Endothelial cell of umbilical vein (primary cell): ENCODE measurements around the gene SELENOO. TPM values are rescaled to one million over a fixed set of nuclear protein-coding genes. Genes with fewer than 3 reads are reported as not detected.

Experiments
- BruUV-seq: library from RNA; stranded (reverse); fragments of 400-500 nt; replicated peaks from 2 replicates; lab custom pipeline; 2021; lab: Mats Ljungman, UMichigan
- CTCF ChIA-PET: fragments of 300-600, 350-600 bp; sonication (Branson Sonifier 250); formaldehyde crosslinking; loops from one replicate; lab custom pipeline; 2021; ENCODE audit warnings: antibody characterized with exemption, inconsistent platforms; lab: Charles Lee
- POLR2A ChIA-PET: fragments of 300-600, 350-600 bp; sonication (Branson Sonifier 250); formaldehyde crosslinking; loops from one replicate; lab custom pipeline; 2021; ENCODE audit warnings: antibody characterized with exemption, inconsistent platforms; lab: Charles Lee
- DNase-seq: peaks from one replicate; pipeline ENCODE4 v3.0.0-alpha.2; 2011; ENCODE audit warnings: low read depth, low spot score
- FAIRE-seq: peaks from 2 replicates; lab custom pipeline; 2011; peaks lifted over from hg19 to GRCh38; lab: Jason Lieb, UNC
- H2AFZ ChIP-seq: 2 replicates; pipeline ENCODE4 v1.6.0; 2012; ENCODE audit warnings: low read depth, low read length, control low read depth, inconsistent platforms
- H3K27ac ChIP-seq: 2 replicates; pipeline ENCODE4 v1.5.1; 2011; ENCODE audit warnings: low read depth, mild to moderate bottlenecking, control low read depth, low read length, moderate library complexity; ENCODE audit not compliant: insufficient read depth
- H3K27me3 ChIP-seq, 2 experiments: 2 replicates each; pipeline versions ENCODE4 v1.6.0 to v1.6.1; 2011; ENCODE audit warnings: low read length in 2 of 2, mixed read lengths in 1 of 2; ENCODE audit not compliant: control insufficient read depth in 2 of 2, insufficient read depth in 2 of 2
- H3K36me3 ChIP-seq, 2 experiments: 2 replicates in 1 of 2; 3 replicates in 1 of 2; pipeline ENCODE4 v1.5.1; 2011; ENCODE audit warnings: low read length in 2 of 2, mild to moderate bottlenecking in 1 of 2, moderate library complexity in 1 of 2; ENCODE audit not compliant: control insufficient read depth in 2 of 2, insufficient read depth in 2 of 2; ENCODE audit errors: extremely low read depth in 1 of 2
- H3K4me1 ChIP-seq: 3 replicates; pipeline ENCODE4 v1.5.1; 2011; ENCODE audit warnings: mild to moderate bottlenecking, low read length; ENCODE audit not compliant: control insufficient read depth, insufficient read depth; ENCODE audit errors: extremely low read depth
- H3K4me2 ChIP-seq: 2 replicates; pipeline ENCODE4 v1.6.1; 2011; ENCODE audit warnings: low read length, control low read depth, mixed read lengths; ENCODE audit not compliant: insufficient read depth
- H3K4me3 ChIP-seq, 3 experiments: fragments of 200-600 bp in 1 of 3; sonication (generic), shearing (Covaris generic) in 1 of 3; replicated peaks in 1 of 3; 2 replicates each; pipeline ENCODE4 v1.5.1; 2011 to 2016; ENCODE audit warnings: control low read depth in 3 of 3, low read length in 3 of 3, mild to moderate bottlenecking in 2 of 3, inconsistent platforms in 1 of 3, low read depth in 1 of 3, moderate library complexity in 1 of 3; ENCODE audit not compliant: insufficient read depth in 1 of 3
- H3K79me2 ChIP-seq: 2 replicates; pipeline ENCODE4 v1.6.0; 2012; ENCODE audit warnings: low read length, inconsistent platforms; ENCODE audit not compliant: control insufficient read depth, insufficient read depth
- H3K9ac ChIP-seq: replicated peaks from 2 replicates; pipeline ENCODE3; 2011; ENCODE audit warnings: low read length, control low read depth; ENCODE audit not compliant: insufficient read depth; ENCODE audit errors: extremely low read depth
- H3K9me1 ChIP-seq: replicated peaks from 3 replicates; pipeline ENCODE4 v1.6.0; 2011; ENCODE audit warnings: mild to moderate bottlenecking, low read length; ENCODE audit not compliant: control insufficient read depth, insufficient read depth; ENCODE audit errors: extremely low read depth
- H3K9me3 ChIP-seq: replicated peaks from 2 replicates; pipeline ENCODE4 v1.5.1; 2012; ENCODE audit warnings: low read length, inconsistent platforms; ENCODE audit not compliant: control insufficient read depth, insufficient read depth
- H4K20me1 ChIP-seq: replicated peaks from 2 replicates; pipeline ENCODE3; 2011; ENCODE audit warnings: mild to moderate bottlenecking, low read length; ENCODE audit not compliant: control insufficient read depth, insufficient read depth; ENCODE audit errors: extremely low read depth
- EZH2 ChIP-seq: IDR thresholded peaks from 2 replicates; pipeline ENCODE4 v1.6.1; 2012; ENCODE audit warnings: borderline replicate concordance, low read depth, mild to moderate bottlenecking, moderate library complexity, low read length, inconsistent platforms; ENCODE audit not compliant: severe bottlenecking
- FOS ChIP-seq: IDR thresholded peaks from 2 replicates; pipeline ENCODE4 v1.6.1; 2011; ENCODE audit warnings: mild to moderate bottlenecking, low read length, moderate library complexity, borderline replicate concordance; ENCODE audit not compliant: insufficient read depth
- GATA2 ChIP-seq: IDR thresholded peaks from 2 replicates; pipeline ENCODE4 v1.7.0; 2011; ENCODE audit warnings: low read depth, mild to moderate bottlenecking, moderate library complexity, mixed read lengths, low read length; ENCODE audit not compliant: insufficient read length, insufficient read depth
- JUN ChIP-seq: IDR thresholded peaks from 2 replicates; pipeline ENCODE4 v1.6.1; 2011; ENCODE audit warnings: borderline replicate concordance, low read depth; ENCODE audit not compliant: insufficient read length, insufficient read depth
- MAX ChIP-seq: IDR thresholded peaks from 2 replicates; pipeline ENCODE4 v1.6.1; 2011; ENCODE audit not compliant: insufficient read depth, insufficient read length
- MYC ChIP-seq: IDR thresholded peaks from one replicate; pipeline ENCODE4 v1.6.1; 2011; ENCODE audit warnings: mild to moderate bottlenecking, low read depth, low read length
- POLR2A ChIP-seq: IDR thresholded peaks from 2 replicates; pipeline ENCODE4 v1.6.1; 2012; ENCODE audit warnings: low read depth, mild to moderate bottlenecking, control low read depth, low read length
- POLR2AphosphoS5 ChIP-seq: IDR thresholded peaks from 2 replicates; pipeline ENCODE4 v1.6.1; 2012; ENCODE audit warnings: low read depth, mild to moderate bottlenecking, control low read depth, low read length, moderate library complexity; ENCODE audit not compliant: insufficient read depth
- dilution Hi-C: fragments of 300-500 bp; cut with MboI; formaldehyde crosslinking; loops from one replicate; pipeline ENCODE4 v1.15.0; 2019; ENCODE audit warnings: low sequenced_read_pairs; ENCODE audit not compliant: extremely low pct_ligation_motif_present
- intact Hi-C: fragments of 100-400 bp; cut with micrococcal nuclease; formaldehyde crosslinking; loops from one replicate; pipeline ENCODE4 v1.10.0; 2022
- polyA plus RNA-seq, 4 experiments: library from polyadenylated mRNA; depleted of rRNA in 3 of 4; stranded (reverse) in 3 of 4; unstranded in 1 of 4; fragments of >200 nt; gene quantifications; 2 replicates each; pipeline versions ENCODE4 v1.2.1 to v1.2.3, GENCODE V29; 2011 to 2012; ENCODE audit warnings: missing spikeins in 1 of 4
- total RNA-seq: library from RNA; stranded (reverse); gene quantifications from 2 replicates; pipeline ENCODE4 v1.2.3, GENCODE V29; 2021
- TF ChIP-seq, protein P1 (sequence below), 2 donors: IDR thresholded peaks; 1 replicate in 1 of 2; 2 replicates in 1 of 2; pipeline ENCODE4 v1.5.1; 2011; ENCODE audit warnings: low read length in 2 of 2, mild to moderate bottlenecking in 2 of 2, moderate library complexity in 2 of 2, control low read depth in 1 of 2, inconsistent platforms in 1 of 2, low read depth in 1 of 2; ENCODE audit not compliant: insufficient read depth in 1 of 2; ENCODE audit errors: extremely low read depth in 1 of 2

Gene SELENOO
- total and polyA plus RNA-seq, 2 donors (not counting 3 experiments of a cell fraction or from before 2014, with no cell fraction given): 24.1 to 37.5 TPM

DNA sequence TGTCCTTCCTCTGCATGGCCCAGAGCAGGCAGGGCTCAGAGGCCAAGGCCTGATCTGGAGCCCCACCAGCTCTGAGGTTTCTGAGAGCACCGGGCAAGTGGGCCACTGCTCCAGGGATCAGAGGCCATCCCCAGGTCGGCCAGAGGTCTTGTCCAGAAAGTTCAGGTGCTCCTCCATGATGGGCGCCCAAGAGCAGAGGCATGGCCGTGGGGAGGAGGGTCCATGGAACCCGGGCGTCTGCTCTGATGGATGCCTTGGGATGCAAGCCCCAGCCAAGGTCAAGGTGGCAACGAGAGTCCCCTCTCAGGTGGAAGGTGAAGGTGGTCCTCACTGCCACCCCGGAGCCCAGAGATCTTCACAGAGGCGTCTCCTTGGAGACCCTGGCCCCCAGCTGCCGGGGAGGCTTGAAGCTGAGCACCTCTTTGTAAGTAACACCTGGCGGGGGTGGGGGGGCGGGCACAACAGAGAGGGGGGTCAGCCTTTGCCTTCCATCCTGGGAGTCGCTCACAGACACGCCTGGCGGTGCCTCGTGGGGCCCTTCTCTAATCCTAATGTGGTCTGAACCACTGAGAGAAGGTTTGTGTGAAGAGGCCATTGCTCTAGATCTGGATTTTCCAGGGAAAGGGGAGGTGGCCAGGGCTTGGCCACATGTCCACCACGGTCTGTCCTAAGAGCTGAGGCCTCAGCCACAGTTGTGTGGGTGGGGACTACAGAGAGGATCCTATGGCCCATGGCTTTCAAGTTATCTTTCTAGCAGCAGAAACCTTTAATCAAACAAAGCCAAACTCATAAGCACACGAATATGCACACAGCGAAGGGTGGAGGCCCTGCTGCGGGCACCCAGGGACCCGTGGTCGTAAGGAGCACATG, 52.5 kb downstream of the SELENOO start:
- intact Hi-C loops: no loop called here

More for the DNA sequence above, 52.5 kb downstream of the SELENOO start:
- Histone ChIP-seq H3K9me3 (no peaks in the 10 kb centered on the region), H3K27me3 (no peaks in the 10 kb centered on the region), H3K9me1 (no peaks in the 10 kb centered on the region), H3K9ac (no peak overlapping the region), H4K20me1 (no peaks in the 10 kb centered on the region), H3K4me3 (no peak overlapping the region), H3K4me1 (peaks cover 11% of the 10 kb centered on the region), H3K27ac (no peak overlapping the region), H3K79me2 (peaks cover 2% of the 10 kb centered on the region), H3K4me2 (no peak overlapping the region), H2AFZ (no peak overlapping the region), H3K36me3 (peaks cover 0 to 36% of the 10 kb centered on the region in 2 experiments)
- BruUV-seq: no TSS peak
- dilution Hi-C loops: no loop called here
- CTCF ChIA-PET: interaction anchor here (0.7 to 4.2 kb wide), 22 partner anchors 9 to 273 kb away, joined by 3 to 60 read pairs (median 5); partner anchors contain the start of genes DENND6B, MAPK11, MAPK12 and SCO2
- no peak for FAIRE-seq
- DNase-seq: no peak
- POLR2A ChIA-PET: no interaction called here
- TF ChIP-seq JUN: no peak
- TF ChIP-seq EZH2: no peak
- TF ChIP-seq MAX: no peak
- TF ChIP-seq POLR2AphosphoS5: no peak
- TF ChIP-seq MYC: no peak
- no peak for TF ChIP-seq FOS
- no peak for TF ChIP-seq GATA2
- TF ChIP-seq, protein P1, sequence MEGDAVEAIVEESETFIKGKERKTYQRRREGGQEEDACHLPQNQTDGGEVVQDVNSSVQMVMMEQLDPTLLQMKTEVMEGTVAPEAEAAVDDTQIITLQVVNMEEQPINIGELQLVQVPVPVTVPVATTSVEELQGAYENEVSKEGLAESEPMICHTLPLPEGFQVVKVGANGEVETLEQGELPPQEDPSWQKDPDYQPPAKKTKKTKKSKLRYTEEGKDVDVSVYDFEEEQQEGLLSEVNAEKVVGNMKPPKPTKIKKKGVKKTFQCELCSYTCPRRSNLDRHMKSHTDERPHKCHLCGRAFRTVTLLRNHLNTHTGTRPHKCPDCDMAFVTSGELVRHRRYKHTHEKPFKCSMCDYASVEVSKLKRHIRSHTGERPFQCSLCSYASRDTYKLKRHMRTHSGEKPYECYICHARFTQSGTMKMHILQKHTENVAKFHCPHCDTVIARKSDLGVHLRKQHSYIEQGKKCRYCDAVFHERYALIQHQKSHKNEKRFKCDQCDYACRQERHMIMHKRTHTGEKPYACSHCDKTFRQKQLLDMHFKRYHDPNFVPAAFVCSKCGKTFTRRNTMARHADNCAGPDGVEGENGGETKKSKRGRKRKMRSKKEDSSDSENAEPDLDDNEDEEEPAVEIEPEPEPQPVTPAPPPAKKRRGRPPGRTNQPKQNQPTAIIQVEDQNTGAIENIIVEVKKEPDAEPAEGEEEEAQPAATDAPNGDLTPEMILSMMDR (IDR thresholded peaks at IDR 0.05; ENCODE audit: extremely low read depth in 1 of 2, insufficient read depth in 1 of 2, low read depth in 1 of 2, low read length in 2 of 2): no peak
- TF ChIP-seq POLR2A: no peak
